HL-60 (cell line): ENCODE measurements around the gene CALML3.

Source experiments
- CTCF ChIP-seq: IDR thresholded peaks from one replicate; pipeline ENCODE4 v1.5.1; 2011; ENCODE audit warnings: low read length, control low read depth, inconsistent platforms; ENCODE audit not compliant: insufficient read depth
- POLR2AphosphoS5 ChIP-seq: IDR thresholded peaks from 2 replicates; pipeline ENCODE4 v1.6.1; 2012; ENCODE audit warnings: low read depth
- SPI1 ChIP-seq: IDR thresholded peaks from 2 replicates; pipeline ENCODE4 v1.6.1; 2012; ENCODE audit warnings: low read depth, mild to moderate bottlenecking, borderline replicate concordance

- TF ChIP-seq CTCF (no peak), SPI1 (no peak), POLR2AphosphoS5 (no peak)
Observed at GRCh38 chr10:5514226-5514850, 10.4 kb upstream of the CALML3 start.
